GM20431 (cell line): ENCODE results near the gene BCORL1.

Source experiments
- in situ Hi-C: fragments of 300-500 bp; cut with MseI, MboI; formaldehyde crosslinking; loops from one replicate; pipeline ENCODE4 v1.15.0; 2020; ENCODE audit warnings: low sequenced_read_pairs; ENCODE audit not compliant: unreplicated experiment

Gene BCORL1

GRCh38 chrX:129982300-129983251 is at the start of gene BCORL1:
Gene BCORL1, plus strand, starts transcription at chrX:129982635. Its CDS starts 22,597 bp downstream, at chrX:130005232.
- in situ Hi-C loops = no loop called here

GRCh38 chrX:129932821-129933321 is 49.6 kb upstream of the BCORL1 start:
- in situ Hi-C loops = no loop called here

- in situ Hi-C loops = no loop called here
Measured at GRCh38 chrX:129933700-129934099, 48.7 kb upstream of the BCORL1 start.

- in situ Hi-C loops = no loop called here
Measured at GRCh38 chrX:129934461-129934860, 48.0 kb upstream of the BCORL1 start.

GRCh38 chrX:129934952-129935351 is 47.5 kb upstream of the BCORL1 start:
- in situ Hi-C loops = no loop called here

GRCh38 chrX:129938081-129938480 is 44.4 kb upstream of the BCORL1 start:
- in situ Hi-C loops = no loop called here

- in situ Hi-C loops = no loop called here
Measured at GRCh38 chrX:129939986-129940385, 42.4 kb upstream of the BCORL1 start.

GRCh38 chrX:129940721-129941120 is 41.7 kb upstream of the BCORL1 start:
- in situ Hi-C loops = no loop called here

- in situ Hi-C loops = no loop called here
Measured at GRCh38 chrX:129945131-129945530, 37.3 kb upstream of the BCORL1 start.

GRCh38 chrX:129953334-129953648 is 29.1 kb upstream of the BCORL1 start:
- in situ Hi-C loops = no loop called here

- in situ Hi-C loops = no loop called here
Measured at GRCh38 chrX:129953881-129954280, 28.6 kb upstream of the BCORL1 start.

GRCh38 chrX:129954804-129955203 is 27.6 kb upstream of the BCORL1 start:
- in situ Hi-C loops = no loop called here

- in situ Hi-C loops = no loop called here
Measured at GRCh38 chrX:129955682-129956081, 26.8 kb upstream of the BCORL1 start.

- in situ Hi-C loops = no loop called here
Measured at GRCh38 chrX:129956145-129956544, 26.3 kb upstream of the BCORL1 start.

- in situ Hi-C loops = no loop called here
Measured at GRCh38 chrX:129956765-129957164, 25.7 kb upstream of the BCORL1 start.

- in situ Hi-C loops = no loop called here
Measured at GRCh38 chrX:129957241-129958082, 25.0 kb upstream of the BCORL1 start.

- in situ Hi-C loops = no loop called here
Measured at GRCh38 chrX:129958083-129958465, 24.4 kb upstream of the BCORL1 start.

GRCh38 chrX:129958814-129959492 is 23.5 kb upstream of the BCORL1 start:
- in situ Hi-C loops = no loop called here

- in situ Hi-C loops = no loop called here
Measured at GRCh38 chrX:129959493-129959832, 23.0 kb upstream of the BCORL1 start.
